GM21447 (cell line): ENCODE data around the gene HAUS3.

Experiments used
- ATAC-seq: cut with Tn5 transposase; IDR thresholded peaks from one replicate; pipeline ENCODE4 v1.9.1; 2021; ENCODE audit not compliant: unreplicated experiment

The HAUS3 gene

DNA sequence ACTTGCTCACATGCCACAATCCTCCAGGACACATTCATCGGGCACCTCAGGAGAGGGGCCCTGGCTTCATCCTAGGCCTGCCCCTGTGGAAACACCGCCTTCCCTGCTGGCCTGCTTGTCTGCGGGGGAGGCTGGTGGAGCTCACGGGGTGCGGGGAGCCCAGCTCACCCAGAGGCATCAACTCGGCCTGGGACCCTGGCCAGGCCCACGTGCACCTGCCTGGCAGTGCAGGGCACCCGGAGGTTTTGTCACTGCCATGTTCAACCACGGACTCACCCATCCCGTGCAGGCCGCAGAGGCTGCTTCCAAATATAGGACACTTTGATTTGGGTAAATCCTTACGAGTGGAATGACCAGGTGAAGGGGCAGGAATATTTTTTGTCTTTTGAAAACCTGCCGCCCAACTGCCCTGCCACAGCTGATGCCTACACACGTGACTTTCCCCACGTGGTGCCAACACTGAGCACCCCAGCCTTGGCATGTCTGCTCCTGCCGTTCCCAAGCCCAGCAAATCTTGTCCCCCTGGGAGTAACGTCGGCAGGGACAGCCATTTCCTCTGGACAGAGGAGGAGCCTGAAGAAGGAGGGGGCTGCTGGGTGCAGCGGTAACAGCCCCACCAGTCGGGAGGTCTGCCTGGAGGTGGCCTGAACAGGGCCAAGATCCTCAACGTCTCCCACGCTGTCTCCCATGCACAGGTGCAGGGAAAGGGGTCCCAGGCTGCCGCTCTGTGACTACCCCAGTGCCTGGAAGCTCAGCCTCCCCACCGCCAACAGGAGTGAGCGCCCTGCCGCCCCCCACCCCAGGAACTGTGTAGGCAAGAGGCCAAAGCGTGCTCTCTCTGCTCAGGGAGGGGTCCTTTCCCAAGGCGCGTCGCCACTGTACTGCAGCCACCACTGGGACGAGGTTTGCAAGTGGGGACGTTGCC lies 11.5 kb upstream of the HAUS3 start:
- no peak for ATAC-seq

GRCh38 chr4:2252530-2253091 lies 10.7 kb upstream of the HAUS3 start:
- ATAC-seq: no peak

- no peak for ATAC-seq
Measured at GRCh38 chr4:2251795-2252529, 10.0 kb upstream of the HAUS3 start.

DNA sequence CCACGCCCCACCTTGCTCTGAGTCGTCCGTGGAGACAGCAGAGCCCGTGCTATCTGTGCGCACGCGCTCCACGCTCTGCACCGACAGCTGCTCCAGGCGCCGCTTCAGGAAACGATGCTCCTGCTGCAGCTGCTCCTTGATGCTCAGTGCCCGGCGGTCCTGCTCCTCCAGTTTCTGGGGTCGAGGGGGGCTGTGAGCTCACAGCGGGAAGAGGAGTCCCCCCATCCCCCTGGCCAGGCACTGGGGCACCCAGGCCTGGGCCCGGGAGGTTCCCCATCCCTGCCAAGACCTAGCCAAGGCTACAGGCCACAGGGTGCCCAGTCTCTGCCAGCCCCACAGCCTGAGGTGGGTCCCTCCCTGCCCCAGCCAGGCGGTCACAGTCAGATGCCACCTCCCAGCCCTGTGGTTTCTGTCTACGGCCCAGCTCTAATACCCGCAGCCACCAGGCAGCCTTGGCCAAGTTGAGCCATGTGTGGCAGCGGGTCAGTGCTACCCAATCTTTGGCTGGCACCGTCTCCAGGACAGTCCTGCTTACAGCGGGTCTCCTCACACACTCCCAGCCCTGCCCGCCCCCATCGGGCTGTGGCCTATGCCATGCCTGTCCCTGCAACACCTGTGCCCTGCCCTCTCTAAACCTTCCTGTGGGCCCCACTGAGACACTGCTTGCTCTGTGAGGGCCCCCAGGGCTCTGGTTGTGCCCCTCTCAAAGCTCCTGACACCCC lies 9.3 kb upstream of the HAUS3 start:
- no peak for ATAC-seq

DNA sequence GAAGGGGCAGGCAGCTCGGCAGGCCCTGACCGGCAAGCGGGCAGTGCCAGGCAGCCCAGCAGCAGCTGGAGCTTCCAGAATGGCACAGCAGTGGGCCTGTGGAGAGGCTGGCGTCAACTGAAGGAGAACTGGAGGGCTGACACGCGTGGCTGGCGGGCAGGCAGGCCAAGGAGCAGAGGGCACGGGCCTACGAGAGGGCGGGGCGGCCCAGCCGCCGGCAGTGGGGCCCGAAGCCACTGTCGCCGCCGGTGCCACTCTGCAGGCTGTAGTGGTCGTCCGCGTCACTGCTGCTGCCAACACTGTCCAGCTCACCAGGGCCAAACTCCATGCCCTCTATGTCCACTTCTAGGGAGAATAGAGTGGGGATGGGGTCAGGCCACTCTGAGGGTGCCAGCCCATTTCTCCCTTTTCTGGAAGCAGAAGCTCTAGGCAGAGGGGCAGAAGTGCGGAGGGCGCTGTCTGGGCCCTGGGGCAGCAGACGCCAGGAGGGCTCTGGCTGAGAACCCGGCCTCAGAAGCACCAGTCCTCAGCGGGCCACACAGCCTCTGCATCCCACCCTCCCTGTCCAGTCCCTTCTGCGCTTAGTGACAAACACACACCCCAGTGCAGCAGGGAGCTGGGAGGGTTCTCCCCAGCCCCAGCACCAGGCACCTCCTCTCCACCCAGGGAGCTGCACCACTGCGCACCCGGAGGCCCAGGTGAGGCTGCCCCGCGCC lies 8.6 kb upstream of the HAUS3 start:
- no peak for ATAC-seq

GRCh38 chr4:2249526-2250356 lies 7.8 kb upstream of the HAUS3 start:
- no peak for ATAC-seq

GRCh38 chr4:2248821-2249261 lies 6.9 kb upstream of the HAUS3 start:
- no peak for ATAC-seq

- no peak for ATAC-seq
Measured at GRCh38 chr4:2248044-2248780, 6.3 kb upstream of the HAUS3 start.

- no peak for ATAC-seq
Measured at GRCh38 chr4:2247128-2248043, 5.5 kb upstream of the HAUS3 start.

DNA sequence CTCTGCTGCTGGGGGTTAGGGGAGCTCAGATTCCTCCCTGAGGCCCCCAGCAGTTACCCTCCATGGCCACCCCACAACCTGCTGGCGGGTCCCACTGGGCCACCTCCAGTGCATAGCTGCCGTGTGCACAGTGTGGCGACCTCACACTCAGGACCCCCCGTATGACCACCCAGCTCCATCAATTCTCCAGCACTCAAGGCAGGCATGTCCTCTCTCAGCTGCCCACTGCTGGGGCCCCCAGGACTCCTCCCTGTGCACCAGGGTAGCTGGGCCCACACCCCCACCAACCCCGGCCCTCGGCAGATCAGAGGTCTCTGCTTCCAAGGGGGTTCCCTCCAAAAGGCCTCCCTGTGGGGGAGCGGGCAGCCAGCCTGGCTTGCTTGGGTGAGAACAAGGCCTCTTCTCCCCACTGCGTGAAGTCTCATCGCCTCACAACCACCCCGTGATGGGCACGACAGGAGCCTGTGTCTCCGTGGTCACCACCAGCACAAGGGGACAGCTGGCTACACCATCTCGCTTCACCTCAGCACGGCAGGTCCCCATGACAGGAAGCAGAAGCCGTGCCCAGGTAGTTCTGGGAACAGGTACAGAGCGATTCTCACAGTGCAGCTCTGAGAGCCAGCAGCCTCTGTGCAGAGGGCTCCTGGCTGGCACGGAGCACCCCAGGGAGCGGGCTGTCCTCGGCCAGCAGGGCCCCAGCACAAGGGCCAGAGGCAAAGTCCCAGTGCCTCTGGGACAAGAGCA lies 4.6 kb upstream of the HAUS3 start:
- no peak for ATAC-seq

DNA sequence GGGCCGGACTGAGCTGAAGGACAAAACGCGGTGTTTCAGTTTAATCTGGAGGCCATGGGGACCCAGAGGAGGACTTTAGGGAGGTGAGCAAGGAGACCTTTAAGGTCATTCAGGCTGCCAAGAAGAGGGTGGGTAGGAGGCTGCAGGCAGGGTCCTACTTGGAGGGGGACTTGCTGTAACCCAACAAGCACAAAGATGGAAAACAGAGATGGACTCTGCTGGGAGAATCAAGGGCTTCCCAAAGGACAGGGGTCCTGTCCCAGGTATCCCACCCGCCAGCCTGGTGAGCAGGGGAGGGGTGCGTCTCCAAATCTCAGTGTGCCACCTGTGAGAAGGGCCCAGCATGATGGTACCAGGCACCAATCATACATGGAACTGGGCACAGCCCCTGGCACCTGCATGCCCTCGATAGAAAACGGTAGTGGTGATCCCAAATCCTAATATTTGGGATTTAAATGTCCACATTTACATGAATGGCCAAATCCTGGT lies 3.9 kb upstream of the HAUS3 start:
- ATAC-seq: no peak

- no peak for ATAC-seq
Measured at GRCh38 chr4:2245057-2245786, 3.3 kb upstream of the HAUS3 start.

GRCh38 chr4:2243681-2244380 lies 1.9 kb upstream of the HAUS3 start:
- no peak for ATAC-seq

DNA sequence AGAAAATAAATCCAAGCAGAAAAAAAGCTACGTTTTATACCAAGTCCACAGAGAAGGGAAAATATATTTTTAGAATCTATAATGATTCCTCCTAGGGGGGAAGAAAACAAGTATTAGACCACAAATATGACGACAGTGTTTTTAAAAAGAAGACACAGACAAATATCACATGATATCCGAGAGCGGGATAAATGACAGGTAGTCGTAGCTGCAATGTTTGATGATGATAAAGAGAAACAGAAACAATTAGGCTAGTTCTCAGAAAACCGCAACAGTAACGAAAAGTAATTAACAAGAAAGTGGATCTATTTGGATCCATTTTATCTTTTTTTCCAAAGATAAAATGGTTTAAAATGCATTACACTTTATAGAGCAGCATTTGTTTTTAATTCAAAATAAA lies 918 bp downstream of the HAUS3 start:
- ATAC-seq: no peak

- ATAC-seq: no peak
Measured at GRCh38 chr4:2236944-2237666, 4.8 kb downstream of the HAUS3 start.
